Activated naive CD8-positive, alpha-beta T cell (primary cell): ENCODE measurements around the gene FUT4.
"Not testable (repeated sequence)": the region's sequence is repeated elsewhere in the genome, so short reads cannot be mapped to it uniquely, and the experiment has no call there.

ENCODE experiments used
- H3K27ac Mint-ChIP-seq: one replicate; pipeline ENCODE4 v1.8.0; 2021; ENCODE audit warnings: mixed read lengths
- H3K27me3 Mint-ChIP-seq: one replicate; pipeline ENCODE4 v1.8.0; 2021; ENCODE audit warnings: mixed read lengths
- H3K36me3 Mint-ChIP-seq: one replicate; pipeline ENCODE4 v1.8.0; 2021; ENCODE audit warnings: mixed read lengths
- H3K4me1 Mint-ChIP-seq: one replicate; pipeline ENCODE4 v1.8.0; 2021; ENCODE audit warnings: low read depth, mixed read lengths
- H3K4me3 Mint-ChIP-seq: one replicate; pipeline ENCODE4 v1.8.0; 2021; ENCODE audit warnings: mild to moderate bottlenecking, mixed read lengths
- H3K9me3 Mint-ChIP-seq: one replicate; pipeline ENCODE4 v1.8.0; 2021; ENCODE audit warnings: low read depth, mixed read lengths

Gene FUT4

GRCh38 chr11:94546886-94547285, 3.2 kb downstream of the FUT4 start:
- peak overlapping the region; percentile 66 for H3K4me3 Mint-ChIP-seq
- H3K27ac Mint-ChIP-seq: no peak overlapping the region
- H3K4me1 Mint-ChIP-seq: peaks cover 45% of the 10 kb centered on the region

GRCh38 chr11:94549146-94549545, 5.4 kb downstream of the FUT4 start:
- Mint-ChIP-seq H3K27me3 (no peaks in the 10 kb centered on the region), H3K4me3 (no peak overlapping the region), H3K9me3 (no peaks in the 10 kb centered on the region), H3K4me1 (peaks cover 35% of the 10 kb centered on the region), H3K36me3 (no peaks in the 10 kb centered on the region), H3K27ac (no peak overlapping the region)

More at GRCh38 chr11:94546886-94547285, 3.2 kb downstream of the FUT4 start:
- H3K36me3 Mint-ChIP-seq: no peaks in the 10 kb centered on the region
- H3K27me3 Mint-ChIP-seq: no peaks in the 10 kb centered on the region
- H3K9me3 Mint-ChIP-seq: no peaks in the 10 kb centered on the region

GRCh38 chr11:94550513-94550912, 6.8 kb downstream of the FUT4 start:
- no peaks in the 10 kb centered on the region for H3K9me3 Mint-ChIP-seq
- no peak overlapping the region for H3K27ac Mint-ChIP-seq
- no peaks in the 10 kb centered on the region for H3K27me3 Mint-ChIP-seq
- H3K36me3 Mint-ChIP-seq: no peaks in the 10 kb centered on the region
- H3K4me3 Mint-ChIP-seq: no peak overlapping the region
- H3K4me1 Mint-ChIP-seq: peaks cover 35% of the 10 kb centered on the region

- H3K4me1 Mint-ChIP-seq: peaks cover 6% of the 10 kb centered on the region
- H3K4me3 Mint-ChIP-seq: no peak overlapping the region
- no peak overlapping the region for H3K27ac Mint-ChIP-seq
- no peaks in the 10 kb centered on the region for H3K9me3 Mint-ChIP-seq
- no peaks in the 10 kb centered on the region for H3K27me3 Mint-ChIP-seq
- H3K36me3 Mint-ChIP-seq: no peaks in the 10 kb centered on the region
These were observed 10.2 kb downstream of the FUT4 start for GRCh38 chr11:94553938-94554337.

- not testable (repeated sequence) for H3K36me3 Mint-ChIP-seq, H3K9me3 Mint-ChIP-seq, H3K27me3 Mint-ChIP-seq, H3K27ac Mint-ChIP-seq, H3K4me3 Mint-ChIP-seq, H3K4me1 Mint-ChIP-seq
These were observed 12.1 kb downstream of the FUT4 start for GRCh38 chr11:94555752-94556329.

- H3K27ac Mint-ChIP-seq: no peak overlapping the region
- peaks cover 2% of the 10 kb centered on the region for H3K4me1 Mint-ChIP-seq
- no peak overlapping the region for H3K4me3 Mint-ChIP-seq
- H3K27me3 Mint-ChIP-seq: no peaks in the 10 kb centered on the region
- no peaks in the 10 kb centered on the region for H3K9me3 Mint-ChIP-seq
- no peaks in the 10 kb centered on the region for H3K36me3 Mint-ChIP-seq
These were observed 13.7 kb downstream of the FUT4 start for GRCh38 chr11:94557421-94557820.

- Mint-ChIP-seq H3K4me1 (peaks cover 2% of the 10 kb centered on the region), H3K27ac (no peak overlapping the region), H3K9me3 (no peaks in the 10 kb centered on the region), H3K36me3 (no peaks in the 10 kb centered on the region), H3K27me3 (no peaks in the 10 kb centered on the region), H3K4me3 (no peak overlapping the region)
These were observed 14.3 kb downstream of the FUT4 start for GRCh38 chr11:94557992-94558391.

GRCh38 chr11:94558468-94558867, 14.7 kb downstream of the FUT4 start:
- H3K27ac Mint-ChIP-seq: no peak overlapping the region
- H3K4me1 Mint-ChIP-seq: peaks cover 2% of the 10 kb centered on the region
- no peaks in the 10 kb centered on the region for H3K36me3 Mint-ChIP-seq
- no peaks in the 10 kb centered on the region for H3K9me3 Mint-ChIP-seq
- H3K27me3 Mint-ChIP-seq: no peaks in the 10 kb centered on the region
- no peak overlapping the region for H3K4me3 Mint-ChIP-seq

- Mint-ChIP-seq H3K36me3 (no peaks in the 10 kb centered on the region), H3K27ac (no peak overlapping the region), H3K4me1 (peaks cover 2% of the 10 kb centered on the region), H3K9me3 (no peaks in the 10 kb centered on the region), H3K27me3 (no peaks in the 10 kb centered on the region), H3K4me3 (no peak overlapping the region)
These were observed 15.2 kb downstream of the FUT4 start for GRCh38 chr11:94558932-94559331.

- Mint-ChIP-seq H3K4me3 (no peak overlapping the region), H3K36me3 (no peaks in the 10 kb centered on the region), H3K9me3 (no peaks in the 10 kb centered on the region), H3K27ac (no peak overlapping the region), H3K4me1 (peaks cover 2% of the 10 kb centered on the region), H3K27me3 (no peaks in the 10 kb centered on the region)
These were observed 15.6 kb downstream of the FUT4 start for GRCh38 chr11:94559361-94559760.

GRCh38 chr11:94560834-94561233, 17.1 kb downstream of the FUT4 start:
- Mint-ChIP-seq H3K9me3 (no peaks in the 10 kb centered on the region), H3K27me3 (no peaks in the 10 kb centered on the region), H3K4me3 (no peak overlapping the region), H3K36me3 (no peaks in the 10 kb centered on the region), H3K4me1 (no peaks in the 10 kb centered on the region), H3K27ac (no peak overlapping the region)

GRCh38 chr11:94563176-94563847, 19.6 kb downstream of the FUT4 start:
- Mint-ChIP-seq H3K27ac (no peak overlapping the region), H3K4me3 (no peak overlapping the region), H3K9me3 (no peaks in the 10 kb centered on the region), H3K36me3 (no peaks in the 10 kb centered on the region), H3K4me1 (no peaks in the 10 kb centered on the region), H3K27me3 (no peaks in the 10 kb centered on the region)

- Mint-ChIP-seq H3K4me3 (no peak overlapping the region), H3K27me3 (no peaks in the 10 kb centered on the region), H3K4me1 (no peaks in the 10 kb centered on the region), H3K9me3 (no peaks in the 10 kb centered on the region), H3K36me3 (no peaks in the 10 kb centered on the region), H3K27ac (no peak overlapping the region)
These were observed 20.2 kb downstream of the FUT4 start for GRCh38 chr11:94563848-94564467.

GRCh38 chr11:94567181-94567670, 23.5 kb downstream of the FUT4 start, which contains the start of gene PIWIL4:
Gene PIWIL4 (plus strand): TSS chr11:94567368. CDS start chr11:94567519, 151 bp downstream.
- Mint-ChIP-seq H3K27ac (no peak within 1 kb of the TSS), H3K9me3 (no peaks in the 10 kb centered on the region), H3K27me3 (no peaks in the 10 kb centered on the region), H3K4me1 (no peaks in the 10 kb centered on the region), H3K36me3 (no peaks in the 10 kb centered on the region), H3K4me3 (no peak within 1 kb of the TSS)

GRCh38 chr11:94568200-94568599, 24.5 kb downstream of the FUT4 start:
- Mint-ChIP-seq H3K4me1 (no peaks in the 10 kb centered on the region), H3K27me3 (no peaks in the 10 kb centered on the region), H3K4me3 (no peak overlapping the region), H3K27ac (no peak overlapping the region), H3K36me3 (peaks cover 3% of the 10 kb centered on the region), H3K9me3 (no peaks in the 10 kb centered on the region)
